IMR-90 (cell line): ENCODE data around the gene KCNQ1. TPM values are rescaled to one million over a fixed set of nuclear protein-coding genes. Genes with fewer than 3 reads are reported as not detected.

ENCODE experiments used
- ATAC-seq: fragments of 200-7000 bp; cut with Tn5 transposase; 2 replicates; pipeline ENCODE4 v1.9.1; 2020; ENCODE audit warnings: low read depth, mild to moderate bottlenecking, moderate library complexity
- BruUV-seq: library from RNA; stranded (reverse); fragments of 400-500 nt; replicated peaks from 2 replicates; lab custom pipeline; 2021; lab: Mats Ljungman, UMichigan
- CTCF ChIA-PET: fragments of 300-600 bp; formaldehyde crosslinking; extraction: SDS; loops from one replicate; lab custom pipeline; 2021; ENCODE audit warnings: antibody characterized with exemption; lab: Yijun Ruan, JAX
- POLR2A ChIA-PET: fragments of 300-600 bp; sonication (Branson Sonifier 250); formaldehyde crosslinking; loops from one replicate; lab custom pipeline; 2022; ENCODE audit warnings: antibody characterized with exemption; ENCODE audit not compliant: unreplicated experiment; lab: Charles Lee
- DNase-seq: peaks from one replicate; pipeline ENCODE4 v3.0.0; 2013
- H2AFZ ChIP-seq: replicated peaks from 2 replicates; pipeline ENCODE3; 2013; ENCODE audit warnings: low read length, mild to moderate bottlenecking; ENCODE audit not compliant: poor library complexity
- H2AK5ac ChIP-seq: 2 replicates; pipeline ENCODE4 v1.6.1; 2013; ENCODE audit warnings: low read depth, low read length, inconsistent platforms
- H2AK9ac ChIP-seq: replicated peaks from 2 replicates; pipeline ENCODE3; 2013; ENCODE audit warnings: mild to moderate bottlenecking, low read depth, low read length, moderate library complexity; ENCODE audit not compliant: poor library complexity
- H2BK120ac ChIP-seq: 2 replicates; pipeline ENCODE4 v1.6.1; 2013; ENCODE audit warnings: low read depth, low read length, inconsistent platforms
- H2BK15ac ChIP-seq: 3 replicates; pipeline ENCODE4 v1.6.1; 2013; ENCODE audit warnings: low read depth, low read length, inconsistent platforms
- H2BK20ac ChIP-seq: 2 replicates; pipeline ENCODE4 v1.6.1; 2013; ENCODE audit warnings: low read depth, mild to moderate bottlenecking, inconsistent platforms, low read length, moderate library complexity
- H2BK5ac ChIP-seq: 2 replicates; pipeline ENCODE4 v1.6.1; 2013; ENCODE audit warnings: mild to moderate bottlenecking, low read depth, low read length, inconsistent platforms; ENCODE audit not compliant: poor library complexity, severe bottlenecking
- H3K14ac ChIP-seq: replicated peaks from 2 replicates; pipeline ENCODE4 v1.6.1; 2013; ENCODE audit warnings: low read depth, low read length, inconsistent platforms
- H3K18ac ChIP-seq: 2 replicates; pipeline ENCODE4 v1.6.1; 2013; ENCODE audit warnings: low read depth, low read length, control low read depth
- H3K23ac ChIP-seq: 2 replicates; pipeline ENCODE4 v1.6.1; 2013; ENCODE audit warnings: low read depth, low read length, inconsistent platforms
- H3K27ac ChIP-seq: 2 replicates; pipeline ENCODE4 v1.5.1; 2013; ENCODE audit warnings: mild to moderate bottlenecking, control low read depth, low read length; ENCODE audit not compliant: insufficient read depth
- H3K27me3 ChIP-seq: 2 replicates; pipeline ENCODE4 v1.6.1; 2013; ENCODE audit warnings: low read length; ENCODE audit not compliant: control insufficient read depth, insufficient read depth
- H3K36me3 ChIP-seq: 2 replicates; pipeline ENCODE4 v1.6.1; 2013; ENCODE audit warnings: low read length, mixed read lengths; ENCODE audit not compliant: control insufficient read depth, insufficient read depth
- H3K4ac ChIP-seq: 2 replicates; pipeline ENCODE4 v1.6.1; 2013; ENCODE audit warnings: low read depth, low read length, inconsistent platforms
- H3K4me1 ChIP-seq: 2 replicates; pipeline ENCODE4 v1.6.1; 2013; ENCODE audit warnings: low read length, mixed read lengths; ENCODE audit not compliant: control insufficient read depth, insufficient read depth
- H3K4me2 ChIP-seq: 2 replicates; pipeline ENCODE4 v1.6.1; 2013; ENCODE audit warnings: low read depth, mild to moderate bottlenecking, control low read depth, low read length, moderate library complexity
- H3K4me3 ChIP-seq: 2 replicates; pipeline ENCODE4 v1.5.1; 2013; ENCODE audit warnings: low read depth, mild to moderate bottlenecking, control low read depth, low read length, moderate library complexity; ENCODE audit not compliant: insufficient read depth
- H3K56ac ChIP-seq: 2 replicates; pipeline ENCODE4 v1.6.1; 2013; ENCODE audit warnings: low read length, inconsistent platforms; ENCODE audit not compliant: insufficient read depth; ENCODE audit errors: extremely low read depth
- H3K79me1 ChIP-seq, 2 experiments: 2 replicates each; pipeline ENCODE4 v1.6.1; 2013; ENCODE audit warnings: low read length in 2 of 2, inconsistent platforms in 1 of 2, low read depth in 1 of 2
- H3K9ac ChIP-seq: 2 replicates; pipeline ENCODE4 v1.6.1; 2013; ENCODE audit warnings: low read depth, low read length, control low read depth
- H3K9me1 ChIP-seq: 2 replicates; pipeline ENCODE4 v1.6.1; 2013; ENCODE audit warnings: low read length, inconsistent platforms; ENCODE audit not compliant: insufficient read depth
- H3K9me3 ChIP-seq: 2 replicates; pipeline ENCODE4 v1.6.1; 2013; ENCODE audit warnings: low read length; ENCODE audit not compliant: control insufficient read depth, insufficient read depth
- H4K20me1 ChIP-seq: 2 replicates; pipeline ENCODE4 v1.6.1; 2013; ENCODE audit warnings: low read length, inconsistent platforms; ENCODE audit not compliant: insufficient read depth
- H4K5ac ChIP-seq: 2 replicates; pipeline ENCODE4 v1.6.1; 2013; ENCODE audit warnings: mild to moderate bottlenecking, low read depth, low read length, control low read depth
- H4K8ac ChIP-seq, 2 experiments: 2 replicates each; pipeline ENCODE4 v1.6.1; 2013; ENCODE audit warnings: low read depth in 2 of 2, low read length in 2 of 2, control low read depth in 1 of 2, inconsistent platforms in 1 of 2
- H4K91ac ChIP-seq: 2 replicates; pipeline ENCODE4 v1.6.1; 2013; ENCODE audit warnings: low read depth, low read length, inconsistent platforms; ENCODE audit not compliant: insufficient read depth
- CHD1 ChIP-seq: IDR thresholded peaks from 2 replicates; pipeline ENCODE4 v1.6.1; 2012; ENCODE audit warnings: low read depth, low read length, improper control_type of control experiment
- FOS ChIP-seq: fragments of 150-350 bp; IDR thresholded peaks from 2 replicates; pipeline ENCODE4 v1.6.1; 2016; ENCODE audit warnings: low read depth, low read length
- MAZ ChIP-seq: IDR thresholded peaks from 2 replicates; pipeline ENCODE4 v1.6.1; 2012; ENCODE audit warnings: low read depth, mild to moderate bottlenecking, low read length, improper control_type of control experiment, moderate library complexity, borderline replicate concordance
- NFE2L2 ChIP-seq: fragments of 150-350 bp; IDR thresholded peaks from 2 replicates; pipeline ENCODE4 v1.6.1; 2016; ENCODE audit warnings: low read depth, mild to moderate bottlenecking, low read length
- POLR2A ChIP-seq: IDR thresholded peaks from 2 replicates; pipeline ENCODE4 v1.6.1; 2012; ENCODE audit warnings: mild to moderate bottlenecking, low read depth, low read length
- RAD21 ChIP-seq: IDR thresholded peaks from 2 replicates; pipeline ENCODE4 v1.6.1; 2012; ENCODE audit warnings: low read length, improper control_type of control experiment
- SMC3 ChIP-seq: fragments of 150-350 bp; IDR thresholded peaks from 2 replicates; pipeline ENCODE4 v1.6.1; 2016; ENCODE audit warnings: low read depth, mild to moderate bottlenecking, antibody characterized with exemption, low read length, moderate library complexity
- WGBS, 2 experiments: methylation state at CpG; one replicate each; pipeline versions ENCODE4 v1.1.5 to v1.1.7; 2013; ENCODE audit warnings: missing lambda C conversion rate in 2 of 2; ENCODE audit not compliant: insufficient read length in 1 of 2; ENCODE audit errors: extremely low coverage in 2 of 2; 5-methylcytosine and 5-hydroxymethylcytosine counted together
- dilution Hi-C: fragments of 300-500 bp; cut with HindIII; formaldehyde crosslinking; loops from one replicate; pipeline ENCODE4 v1.14.3; 2018; ENCODE audit warnings: low sequenced_read_pairs; ENCODE audit not compliant: unreplicated experiment
- in situ Hi-C: fragments of 300-500 bp; cut with MboI; formaldehyde crosslinking; loops from 3 replicates; pipeline ENCODE4 v1.14.3; 2019; ENCODE audit warnings: low sequenced_read_pairs, inconsistent platforms, mixed read lengths
- intact Hi-C: fragments of 100-400 bp; cut with micrococcal nuclease; formaldehyde crosslinking; loops from 2 replicates; pipeline ENCODE4 v1.10.0; 2022
- polyA plus RNA-seq, 3 experiments: library from polyadenylated mRNA; depleted of rRNA; stranded (reverse); fragments of >200 nt; gene quantifications; 2 replicates each; pipeline ENCODE4 v1.2.3, GENCODE V29; 2012; ENCODE audit warnings: low replicate concordance in 1 of 3
- total RNA-seq: library from RNA; depleted of rRNA; stranded (reverse); fragments of >200 nt; gene quantifications from 2 replicates; pipeline ENCODE4 v1.2.3, GENCODE V29; 2012
- TF ChIP-seq, protein P1 (sequence below): fragments of 150-350 bp; IDR thresholded peaks from 2 replicates; pipeline ENCODE4 v1.6.1; 2016; ENCODE audit warnings: low read depth, mild to moderate bottlenecking, low read length, moderate library complexity, borderline replicate concordance
- TF ChIP-seq, protein P2 (sequence below): fragments of 150-350 bp; IDR thresholded peaks from 2 replicates; pipeline ENCODE4 v1.6.1; 2017; ENCODE audit warnings: mild to moderate bottlenecking, antibody characterized with exemption, low read length, low read depth

Gene KCNQ1
- total and polyA plus RNA-seq, 2 of the 4 experiments (the other 2 are of a cell fraction), result 0.07 TPM; not detected in 1

DNA sequence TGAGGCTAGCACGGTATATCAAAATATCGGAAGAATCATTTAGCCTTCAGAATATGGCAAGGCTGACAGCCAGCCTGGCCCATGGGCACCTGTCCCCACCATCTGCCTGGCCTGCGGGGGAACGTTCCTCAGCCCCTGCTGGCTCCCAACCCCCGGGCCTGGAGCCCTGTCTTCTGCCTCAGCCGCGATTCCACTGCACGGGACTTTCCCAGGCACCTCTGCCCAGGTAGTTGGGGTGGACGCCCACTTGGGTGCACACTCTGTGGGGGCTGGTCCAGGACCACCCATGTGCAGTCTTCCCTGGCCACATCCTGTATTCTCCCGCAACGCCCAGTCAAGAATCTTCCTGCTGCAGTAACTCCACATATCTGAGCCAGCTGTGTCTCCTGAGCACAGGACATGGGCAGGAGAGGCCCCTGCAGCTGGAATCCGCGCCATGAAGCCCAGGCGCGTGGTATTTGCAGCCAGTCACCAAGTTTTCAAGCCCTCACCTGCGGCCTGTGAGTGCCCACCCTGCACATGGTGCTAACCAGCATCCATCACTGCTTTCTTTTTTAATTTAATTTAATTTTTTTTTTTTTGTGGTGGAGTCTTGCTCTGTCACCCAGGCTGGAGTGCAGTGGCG, 77.9 kb downstream of the KCNQ1 start:
- no peak overlapping the region for H2BK20ac ChIP-seq
- no peaks in the 10 kb centered on the region for H3K9me1 ChIP-seq
- POLR2A ChIA-PET, result no interaction called here
- H3K4me1 ChIP-seq, result no peaks in the 10 kb centered on the region
- no peak overlapping the region for H3K27ac ChIP-seq
- H3K14ac ChIP-seq, result no peak overlapping the region
- H3K18ac ChIP-seq, result no peak overlapping the region
- H2BK15ac ChIP-seq, result no peak overlapping the region
- CTCF ChIA-PET, result no interaction called here
- no peak overlapping the region for H4K8ac ChIP-seq
- no peak overlapping the region for H4K91ac ChIP-seq
- H4K20me1 ChIP-seq, result no peaks in the 10 kb centered on the region
- TF ChIP-seq SMC3, result no peak
- TF ChIP-seq CHD1, result no peak
- TF ChIP-seq MAZ, result no peak
- TF ChIP-seq POLR2A, result no peak
- TF ChIP-seq RAD21, result no peak
- TF ChIP-seq, protein P1, sequence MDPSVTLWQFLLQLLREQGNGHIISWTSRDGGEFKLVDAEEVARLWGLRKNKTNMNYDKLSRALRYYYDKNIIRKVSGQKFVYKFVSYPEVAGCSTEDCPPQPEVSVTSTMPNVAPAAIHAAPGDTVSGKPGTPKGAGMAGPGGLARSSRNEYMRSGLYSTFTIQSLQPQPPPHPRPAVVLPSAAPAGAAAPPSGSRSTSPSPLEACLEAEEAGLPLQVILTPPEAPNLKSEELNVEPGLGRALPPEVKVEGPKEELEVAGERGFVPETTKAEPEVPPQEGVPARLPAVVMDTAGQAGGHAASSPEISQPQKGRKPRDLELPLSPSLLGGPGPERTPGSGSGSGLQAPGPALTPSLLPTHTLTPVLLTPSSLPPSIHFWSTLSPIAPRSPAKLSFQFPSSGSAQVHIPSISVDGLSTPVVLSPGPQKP, result no peak
- TF ChIP-seq, protein P2, sequence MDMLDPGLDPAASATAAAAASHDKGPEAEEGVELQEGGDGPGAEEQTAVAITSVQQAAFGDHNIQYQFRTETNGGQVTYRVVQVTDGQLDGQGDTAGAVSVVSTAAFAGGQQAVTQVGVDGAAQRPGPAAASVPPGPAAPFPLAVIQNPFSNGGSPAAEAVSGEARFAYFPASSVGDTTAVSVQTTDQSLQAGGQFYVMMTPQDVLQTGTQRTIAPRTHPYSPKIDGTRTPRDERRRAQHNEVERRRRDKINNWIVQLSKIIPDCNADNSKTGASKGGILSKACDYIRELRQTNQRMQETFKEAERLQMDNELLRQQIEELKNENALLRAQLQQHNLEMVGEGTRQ, result no peak
- TF ChIP-seq FOS, result no peak
- no peak for TF ChIP-seq NFE2L2
- no peak overlapping the region for H3K56ac ChIP-seq
- no peak overlapping the region for H3K4me3 ChIP-seq
- no peak overlapping the region for H2AFZ ChIP-seq
- no peak overlapping the region for H3K4me2 ChIP-seq
- H3K9ac ChIP-seq, result no peak overlapping the region
- dilution Hi-C loops, result no loop called here
- H3K36me3 ChIP-seq, result no peaks in the 10 kb centered on the region
- H3K79me1 ChIP-seq, result no peaks in the 10 kb centered on the region
- H3K4ac ChIP-seq, result no peak overlapping the region
- WGBS, 2 experiments, result 68% methylated on average over 3 of the region's 17 CpGs; no CpG with 5 or more reads in 1 of the 2 experiments
- ATAC-seq, result no peak
- no peak overlapping the region for H2AK5ac ChIP-seq
- no peaks in the 10 kb centered on the region for H3K9me3 ChIP-seq
- no peak overlapping the region for H4K5ac ChIP-seq
- H2AK9ac ChIP-seq, result no peak overlapping the region
- in situ Hi-C loops, result no loop called here
- H3K23ac ChIP-seq, result no peak overlapping the region
- DNase-seq, result no peak
- intact Hi-C loops, result no loop called here
- BruUV-seq, result no TSS peak
- peaks cover 47% of the 10 kb centered on the region for H3K27me3 ChIP-seq
- no peak overlapping the region for H2BK5ac ChIP-seq
- H2BK120ac ChIP-seq, result no peak overlapping the region
